GM19239 (cell line): ENCODE data around the gene CDX1.

Experiments
- DNase-seq: peaks from one replicate; pipeline ENCODE4 v3.0.0; 2011; ENCODE audit warnings: low spot score; ENCODE audit not compliant: insufficient read length
- FAIRE-seq: peaks from 2 replicates; lab custom pipeline; 2011; peaks lifted over from hg19 to GRCh38; lab: Jason Lieb, UNC

Gene CDX1

GRCh38 chr5:150160448-150161081 is 6.0 kb upstream of the CDX1 start:
- DNase-seq (no peak), FAIRE-seq (no peak)

GRCh38 chr5:150161242-150162141 is 5.1 kb upstream of the CDX1 start:
- FAIRE-seq: no peak
- peak; percentile 86 for DNase-seq

GRCh38 chr5:150162142-150162513 is 4.5 kb upstream of the CDX1 start:
- no peak for DNase-seq
- no peak for FAIRE-seq

- DNase-seq: no peak
- FAIRE-seq: no peak
Measured at GRCh38 chr5:150163035-150163434, 3.5 kb upstream of the CDX1 start.

DNA sequence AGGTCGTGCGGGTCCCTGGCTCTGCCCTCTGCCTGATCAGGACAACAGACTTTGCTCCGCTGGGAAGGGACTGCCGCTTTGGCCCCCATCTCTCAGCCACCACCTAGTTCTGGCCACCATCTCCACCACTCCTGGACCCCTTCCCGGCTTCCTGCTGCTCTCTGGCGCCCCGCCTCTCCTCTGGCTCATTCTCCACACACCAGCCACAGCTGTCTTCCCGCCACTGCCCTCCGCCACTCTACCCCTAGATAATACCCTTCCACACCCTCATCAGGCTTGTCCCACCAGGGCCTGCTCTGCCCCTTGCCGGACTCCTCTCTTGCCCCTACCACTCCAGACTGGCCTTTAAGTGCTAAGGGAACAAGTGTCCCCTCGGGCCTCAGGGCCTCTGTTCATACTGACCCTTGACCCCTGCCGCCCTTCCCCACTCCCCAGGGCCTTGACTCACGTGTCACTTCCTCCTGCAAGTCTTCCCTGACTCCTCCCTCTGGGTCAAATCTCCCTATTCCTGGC is 3.0 kb upstream of the CDX1 start:
- FAIRE-seq (no peak), DNase-seq (no peak)

DNA sequence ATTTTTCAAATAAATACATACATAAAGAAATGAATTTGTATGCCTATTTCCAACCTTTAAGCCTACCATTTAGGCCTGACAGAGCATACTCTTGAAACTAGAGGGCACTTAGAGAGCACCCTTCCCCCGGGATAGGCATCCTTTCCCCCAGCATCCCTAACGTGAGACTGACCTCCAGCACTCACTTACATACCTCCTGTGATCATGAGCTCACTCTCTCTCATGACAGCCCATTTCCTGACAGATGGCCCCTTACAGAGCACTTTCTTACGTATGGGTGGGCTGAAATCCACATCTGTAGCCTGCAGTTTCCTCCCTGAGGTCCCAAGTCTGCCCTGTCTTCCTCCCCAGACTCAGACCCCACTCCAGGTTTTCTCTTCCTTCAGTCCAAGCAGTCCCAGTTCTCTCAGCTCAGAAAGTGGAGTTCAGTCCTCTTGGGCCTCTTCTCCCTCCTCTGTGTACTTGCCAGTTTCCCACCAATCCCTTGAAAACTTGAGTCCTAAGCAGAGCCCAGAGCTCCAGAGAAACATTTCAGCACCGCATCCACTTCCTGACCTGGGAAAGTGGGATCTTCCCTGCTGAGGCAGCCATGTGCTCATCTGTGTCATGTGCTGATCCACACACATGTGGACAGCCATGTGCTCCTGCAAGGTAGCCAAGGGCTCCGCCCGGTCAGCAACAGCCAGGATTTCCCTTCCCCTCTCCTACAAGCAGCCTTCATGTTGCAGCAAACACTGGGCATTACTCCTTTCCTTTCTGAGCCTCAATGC is 2.2 kb upstream of the CDX1 start:
- no peak for DNase-seq
- FAIRE-seq: no peak

GRCh38 chr5:150166037-150166649 is 435 bp upstream of the CDX1 start:
- DNase-seq (no peak), FAIRE-seq (no peak)

DNA sequence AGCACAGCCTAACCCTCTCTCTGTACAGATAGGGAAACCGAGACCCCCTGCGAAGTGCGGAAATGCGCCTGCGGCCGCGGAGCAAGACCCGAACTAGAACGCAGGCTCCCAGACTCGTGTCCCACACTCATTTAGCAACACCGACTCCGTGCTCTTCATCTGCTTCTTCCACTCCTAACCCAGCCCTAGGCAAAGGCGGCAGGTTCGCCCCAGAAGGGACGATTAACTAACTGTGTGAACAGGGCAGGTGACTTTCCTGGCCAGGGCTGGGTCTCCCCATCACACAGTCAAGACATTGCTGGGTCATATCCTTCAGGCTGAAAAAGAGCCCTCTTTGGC is 903 bp downstream of the CDX1 start:
- FAIRE-seq: no peak
- DNase-seq: no peak

GRCh38 chr5:150167908-150168307 is 1.3 kb downstream of the CDX1 start:
- FAIRE-seq (no peak), DNase-seq (no peak)

- DNase-seq: no peak
- FAIRE-seq: no peak
Measured at GRCh38 chr5:150168864-150169263, 2.3 kb downstream of the CDX1 start.

- FAIRE-seq: no peak
- DNase-seq: no peak
Measured at GRCh38 chr5:150172145-150172544, 5.6 kb downstream of the CDX1 start.

DNA sequence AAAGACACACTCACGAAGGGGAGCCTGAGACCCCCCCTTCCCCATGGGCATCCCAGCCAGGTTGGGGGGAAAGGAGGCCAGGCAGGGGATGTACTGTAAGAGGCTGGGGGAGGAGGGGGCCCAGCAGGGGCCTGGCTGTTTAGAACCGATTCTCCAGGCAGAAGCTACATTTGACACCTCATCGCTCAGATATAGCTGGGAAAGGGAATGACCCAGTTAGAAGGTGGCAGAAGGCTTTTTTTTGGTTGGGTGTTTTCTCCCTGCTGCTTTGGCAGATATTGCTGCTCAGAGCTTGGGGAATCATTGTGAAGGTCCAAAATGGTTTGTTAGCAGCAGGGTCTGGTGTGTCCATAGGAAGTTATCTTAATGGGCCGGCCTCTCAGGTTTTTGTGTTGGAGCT is 6.0 kb downstream of the CDX1 start:
- FAIRE-seq (no peak), DNase-seq (no peak)

DNA sequence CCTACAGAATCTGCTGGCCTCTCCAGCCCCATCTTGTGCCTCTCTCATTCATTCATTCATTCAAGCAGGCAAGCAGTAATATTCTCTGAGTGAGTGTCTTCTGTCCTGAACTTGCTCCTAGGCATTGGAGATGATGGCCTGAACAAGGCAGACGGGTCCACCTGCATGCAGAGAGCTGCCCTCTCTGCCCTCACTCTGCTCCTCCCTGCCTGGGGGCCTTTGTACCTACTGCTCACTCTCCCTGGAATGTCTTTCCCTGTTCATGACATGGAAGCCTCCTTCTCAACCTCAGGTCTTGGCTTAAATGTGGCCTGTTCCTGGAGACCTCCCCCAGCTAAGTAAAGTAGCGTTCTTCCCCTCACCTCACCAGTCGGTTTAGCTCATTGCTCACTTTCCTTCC is 6.6 kb downstream of the CDX1 start:
- no peak for FAIRE-seq
- DNase-seq: no peak

GRCh38 chr5:150174285-150174684 is 7.7 kb downstream of the CDX1 start:
- DNase-seq (no peak), FAIRE-seq (no peak)

- FAIRE-seq (no peak), DNase-seq (no peak)
Measured at GRCh38 chr5:150175076-150175475, 8.5 kb downstream of the CDX1 start.

- no peak for DNase-seq
Measured at GRCh38 chr5:150175536-150175935, 9.0 kb downstream of the CDX1 start.

DNA sequence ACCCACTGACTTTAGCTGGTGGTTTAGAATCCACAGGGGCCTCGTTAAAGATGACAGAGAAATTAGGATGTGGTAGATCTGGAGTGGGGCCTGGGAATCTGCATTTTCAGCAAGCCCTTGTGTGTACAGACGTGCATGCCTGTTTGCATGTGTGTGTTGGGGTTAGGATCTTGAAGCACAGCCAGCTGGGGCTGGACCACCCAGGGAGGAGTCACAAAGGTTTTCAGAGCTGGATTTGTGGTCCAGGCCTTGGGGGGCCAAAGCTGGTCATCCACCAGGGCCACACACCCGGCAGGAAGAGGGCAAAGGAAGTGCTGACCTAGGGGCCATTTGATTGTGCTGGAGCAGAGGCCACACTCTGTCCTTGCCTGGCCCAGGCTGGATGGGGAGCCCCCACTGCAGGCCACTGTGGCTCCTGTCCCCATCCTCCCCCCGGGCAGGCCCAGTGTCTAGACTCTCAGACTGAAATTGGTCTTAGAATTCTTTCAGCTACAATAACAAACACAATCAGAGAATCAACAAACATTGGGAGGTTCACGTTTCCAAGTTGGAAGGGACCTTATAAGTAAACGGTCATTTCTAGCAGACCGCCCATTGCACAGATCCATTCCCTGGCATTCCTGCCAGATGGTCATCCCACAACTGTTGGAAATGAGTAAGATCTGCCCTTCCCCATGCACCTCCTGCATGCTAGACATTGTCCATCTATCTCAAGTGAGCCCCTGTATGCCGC is 10.3 kb downstream of the CDX1 start:
- no peak for FAIRE-seq
- DNase-seq: no peak

More at GRCh38 chr5:150175536-150175935, 9.0 kb downstream of the CDX1 start:
- no peak for FAIRE-seq

DNA sequence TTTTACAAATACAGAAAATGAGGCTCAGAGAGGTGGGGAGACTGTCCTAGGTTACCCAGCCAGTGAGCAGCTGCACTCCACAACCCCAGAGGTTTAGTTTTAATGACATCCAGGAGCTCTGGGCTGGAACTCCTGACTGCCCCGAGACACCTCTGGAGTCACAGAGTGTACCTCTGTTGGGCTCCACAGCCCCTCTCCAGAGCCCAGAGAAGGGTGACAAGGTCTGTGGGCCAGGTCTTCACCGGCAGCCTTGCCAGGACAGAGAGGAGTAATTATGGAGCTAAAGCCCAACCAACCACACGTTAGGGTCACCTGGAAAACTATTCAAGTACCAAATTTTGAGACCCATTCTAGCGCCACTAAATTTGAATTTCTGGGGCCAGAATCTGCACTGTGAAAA is 11.1 kb downstream of the CDX1 start:
- DNase-seq (no peak), FAIRE-seq (no peak)

DNA sequence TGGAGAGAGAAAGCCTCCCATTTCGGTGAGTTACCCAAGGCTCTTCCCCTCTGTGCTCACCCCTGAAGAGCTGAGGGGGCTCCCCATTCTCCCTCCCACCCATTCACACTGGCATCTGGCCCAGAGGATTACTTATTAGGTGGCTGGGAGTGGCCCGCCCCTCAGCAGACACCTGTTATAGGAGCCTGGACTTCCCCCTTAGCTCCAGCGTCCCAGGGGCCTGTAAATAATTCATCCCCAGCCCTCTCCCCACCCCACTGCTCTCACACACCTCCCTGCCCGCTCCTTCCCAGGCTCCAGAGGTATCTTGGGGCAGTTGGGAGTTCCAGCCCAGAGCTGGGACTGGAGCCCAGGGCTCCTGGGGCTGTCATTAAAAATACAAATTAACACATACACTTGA is 11.7 kb downstream of the CDX1 start:
- FAIRE-seq (no peak), DNase-seq (no peak)
